H1 (cell line): ENCODE data around the gene APP. TPM values are rescaled to one million over a fixed set of nuclear protein-coding genes. Genes with fewer than 3 reads are reported as not detected.

Experiments
- CTCF ChIA-PET: fragments of 300-600 bp; sonication (Branson Sonifier 250); formaldehyde crosslinking; loops from one replicate; lab custom pipeline; 2021; ENCODE audit not compliant: partially characterized antibody; lab: Charles Lee
- POLR2A ChIA-PET: fragments of 300-600 bp; sonication (Branson Sonifier 250); formaldehyde crosslinking; loops from one replicate; lab custom pipeline; 2021; ENCODE audit warnings: inconsistent platforms; ENCODE audit not compliant: partially characterized antibody; lab: Charles Lee
- DNase-seq, 2 experiments: peaks; one replicate each; pipeline versions ENCODE4 v3.0.0 to v3.0.0-alpha.2; 2010 to 2022; ENCODE audit warnings: low spot score in 2 of 2, low read depth in 1 of 2, mixed read lengths in 1 of 2
- FAIRE-seq: peaks from 2 replicates; lab custom pipeline; 2011; peaks lifted over from hg19 to GRCh38; lab: Jason Lieb, UNC
- H2AFZ ChIP-seq: 2 replicates; pipeline ENCODE4 v1.8.1; 2012; ENCODE audit warnings: low read length, inconsistent platforms
- H2AK5ac ChIP-seq: 2 replicates; pipeline ENCODE4 v1.6.1; 2013; ENCODE audit warnings: low read depth, low read length
- H2BK120ac ChIP-seq: replicated peaks from 2 replicates; pipeline ENCODE3; 2013; ENCODE audit warnings: low read depth, low read length, inconsistent platforms
- H2BK12ac ChIP-seq: 2 replicates; pipeline ENCODE4 v1.6.1; 2013; ENCODE audit warnings: low read depth, low read length
- H2BK15ac ChIP-seq: 2 replicates; pipeline ENCODE4 v1.6.1; 2013; ENCODE audit warnings: low read length
- H2BK20ac ChIP-seq: 2 replicates; pipeline ENCODE4 v1.6.1; 2013; ENCODE audit warnings: low read length
- H2BK5ac ChIP-seq: 2 replicates; pipeline ENCODE4 v1.6.1; 2013; ENCODE audit warnings: low read depth, low read length
- H3K14ac ChIP-seq: 2 replicates; pipeline ENCODE4 v1.6.1; 2013; ENCODE audit warnings: inconsistent platforms; ENCODE audit not compliant: insufficient read length
- H3K18ac ChIP-seq: 2 replicates; pipeline ENCODE4 v1.6.1; 2013; ENCODE audit warnings: low read length; ENCODE audit errors: extremely low read depth
- H3K23ac ChIP-seq: 2 replicates; pipeline ENCODE4 v1.6.1; 2013; ENCODE audit warnings: inconsistent platforms; ENCODE audit not compliant: insufficient read length
- H3K23me2 ChIP-seq: 2 replicates; pipeline ENCODE4 v1.6.1; 2013; ENCODE audit warnings: low read depth, low read length
- H3K27ac ChIP-seq: 2 replicates; pipeline ENCODE4 v1.6.1; 2011; ENCODE audit warnings: low read depth, low read length, inconsistent platforms
- H3K27me3 ChIP-seq, 4 experiments: replicated peaks in 1 of 4; 1 replicate in 1 of 4; 2 replicates in 3 of 4; pipeline versions ENCODE4 v1.6.1 to v1.8.1; 2011 to 2013; ENCODE audit warnings: low read length in 3 of 4, mild to moderate bottlenecking in 3 of 4, inconsistent platforms in 2 of 4, mixed read lengths in 2 of 4, moderate library complexity in 1 of 4; ENCODE audit not compliant: control insufficient read depth in 3 of 4, insufficient read depth in 3 of 4; ENCODE audit errors: extremely low read depth in 1 of 4
- H3K36me3 ChIP-seq, 4 experiments: 2 replicates each; pipeline versions ENCODE4 v1.6.1 to v1.8.1; 2011 to 2013; ENCODE audit warnings: mild to moderate bottlenecking in 4 of 4, low read length in 3 of 4, moderate library complexity in 2 of 4, control low read depth in 1 of 4, inconsistent platforms in 1 of 4; ENCODE audit not compliant: insufficient read depth in 4 of 4, control insufficient read depth in 2 of 4
- H3K4ac ChIP-seq: replicated peaks from 2 replicates; pipeline ENCODE3; 2013; ENCODE audit warnings: low read length, low read depth, mixed read lengths, inconsistent platforms; ENCODE audit not compliant: insufficient read length
- H3K4me1 ChIP-seq, 4 experiments: replicated peaks in 1 of 4; 1 replicate in 1 of 4; 2 replicates in 3 of 4; pipeline versions ENCODE4 v1.6.1 to v1.8.1; 2011 to 2013; ENCODE audit warnings: low read length in 3 of 4, inconsistent platforms in 2 of 4, mixed read lengths in 1 of 4; ENCODE audit not compliant: insufficient read depth in 4 of 4, control insufficient read depth in 3 of 4
- H3K4me2 ChIP-seq, 2 experiments: 2 replicates each; pipeline versions ENCODE4 v1.6.1 to v1.8.1; 2011 to 2013; ENCODE audit warnings: low read depth in 2 of 2, low read length in 2 of 2, control low read depth in 1 of 2, inconsistent platforms in 1 of 2, mild to moderate bottlenecking in 1 of 2; ENCODE audit not compliant: insufficient read depth in 1 of 2
- H3K4me3 ChIP-seq, 4 experiments: fragments of 200-600, 300-600 bp in 1 of 4; sonication (generic), shearing (Covaris generic), sonication (Bioruptor Twin) in 1 of 4; 2 replicates each; pipeline versions ENCODE4 v1.5.1 to v1.8.1; 2011 to 2016; ENCODE audit warnings: low read length in 4 of 4, low read depth in 3 of 4, control low read depth in 2 of 4, inconsistent platforms in 2 of 4, mild to moderate bottlenecking in 2 of 4, mixed read lengths in 1 of 4, moderate library complexity in 1 of 4; ENCODE audit not compliant: insufficient read depth in 2 of 4; ENCODE audit errors: extremely low read depth in 1 of 4
- H3K56ac ChIP-seq: replicated peaks from 2 replicates; pipeline ENCODE3; 2013; ENCODE audit warnings: low read depth, mild to moderate bottlenecking, mixed read lengths, low read length, inconsistent platforms; ENCODE audit not compliant: insufficient read length
- H3K79me1 ChIP-seq: 2 replicates; pipeline ENCODE4 v1.6.1; 2013; ENCODE audit warnings: low read depth, low read length, control low read depth
- H3K79me2 ChIP-seq, 2 experiments: 2 replicates each; pipeline versions ENCODE4 v1.6.1 to v1.8.1; 2012 to 2013; ENCODE audit warnings: low read length in 2 of 2, mild to moderate bottlenecking in 2 of 2, inconsistent platforms in 1 of 2; ENCODE audit not compliant: insufficient read depth in 2 of 2, control insufficient read depth in 1 of 2
- H3K9ac ChIP-seq, 4 experiments: replicated peaks in 1 of 4; 1 replicate in 1 of 4; 2 replicates in 3 of 4; pipeline versions ENCODE4 v1.6.1 to v1.8.1; 2011 to 2013; ENCODE audit warnings: low read depth in 3 of 4, low read length in 3 of 4, control low read depth in 2 of 4, mild to moderate bottlenecking in 2 of 4, moderate library complexity in 2 of 4, inconsistent platforms in 1 of 4; ENCODE audit errors: extremely low read depth in 1 of 4
- H3K9me3 ChIP-seq, 2 experiments: 2 replicates each; pipeline versions ENCODE4 v1.6.1 to v1.8.1; 2012 to 2013; ENCODE audit warnings: mild to moderate bottlenecking in 2 of 2, moderate library complexity in 2 of 2, control low read depth in 1 of 2, inconsistent platforms in 1 of 2, low read depth in 1 of 2, low read length in 1 of 2, mixed read lengths in 1 of 2; ENCODE audit not compliant: insufficient read depth in 2 of 2
- H4K20me1 ChIP-seq, 2 experiments: replicated peaks in 1 of 2; 2 replicates each; pipeline versions ENCODE3 to v1.8.1; 2011 to 2013; ENCODE audit warnings: inconsistent platforms in 2 of 2, low read length in 2 of 2, mild to moderate bottlenecking in 1 of 2; ENCODE audit not compliant: insufficient read depth in 2 of 2, control insufficient read depth in 1 of 2
- H4K5ac ChIP-seq: 2 replicates; pipeline ENCODE4 v1.6.1; 2013; ENCODE audit warnings: low read length, low read depth, mixed read lengths, inconsistent platforms; ENCODE audit not compliant: insufficient read length
- H4K8ac ChIP-seq: 2 replicates; pipeline ENCODE4 v1.8.0; 2013; ENCODE audit warnings: mild to moderate bottlenecking, moderate library complexity, low read length, inconsistent platforms; ENCODE audit not compliant: insufficient read depth; ENCODE audit errors: extremely low read depth
- H4K91ac ChIP-seq: replicated peaks from 2 replicates; pipeline ENCODE3; 2013; ENCODE audit warnings: low read length, mixed read lengths, inconsistent platforms; ENCODE audit not compliant: insufficient read length
- GABPA ChIP-seq: IDR thresholded peaks from 2 replicates; pipeline ENCODE4 v1.6.1; 2011; ENCODE audit warnings: mild to moderate bottlenecking, low read length, moderate library complexity, borderline replicate concordance; ENCODE audit not compliant: insufficient read depth
- JUN ChIP-seq: IDR thresholded peaks from 2 replicates; pipeline ENCODE4 v1.6.1; 2011; ENCODE audit warnings: low read depth, mild to moderate bottlenecking, improper control_type of control experiment, low read length
- WGBS, 2 experiments: shearing (Covaris generic) in 1 of 2; methylation state at CpG; one replicate each; pipeline versions ENCODE4 v1.1.6 to v1.1.7; 2013 to 2015; ENCODE audit warnings: low lambda C conversion rate in 2 of 2, mixed read lengths in 2 of 2, inconsistent platforms in 1 of 2, low coverage in 1 of 2, missing lambda C conversion rate in 1 of 2; ENCODE audit not compliant: insufficient replicate concordance in 2 of 2, insufficient coverage in 1 of 2, insufficient read length in 1 of 2; ENCODE audit errors: extremely low coverage in 1 of 2, missing lambda C conversion rate in 1 of 2; 5-methylcytosine and 5-hydroxymethylcytosine counted together
- polyA plus RNA-seq, 7 experiments: library from polyadenylated mRNA; depleted of rRNA in 3 of 7; stranded (reverse) in 5 of 7; unstranded in 2 of 7; fragments of >200 nt in 5 of 7; fragments of 200-250 nt in 2 of 7; gene quantifications; 1 replicate in 5 of 7; 2 replicates in 1 of 7; 4 replicates in 1 of 7; pipeline versions ENCODE4 v1.2.1 to v1.2.3, GENCODE V29; 2011 to 2013; ENCODE audit warnings: missing spikeins in 2 of 7, mixed read lengths in 2 of 7
- total RNA-seq: library from RNA; stranded (reverse); fragmentation: NEBNext Ultra II Directional; extraction: Animal tissue kit (Norgen Biotek cat#: 25700); gene quantifications from 2 replicates; pipeline ENCODE4 v1.2.1, GENCODE V29; 2021

The APP gene
- total and polyA plus RNA-seq, 2 of the 8 experiments (the other 6 are each of a cell fraction or from before 2014, with no cell fraction given): 375 to 551 TPM

- Histone ChIP-seq H3K27me3 (no peaks in the 10 kb centered on the region), H3K9ac (no peak overlapping the region), H3K9me3 (no peaks in the 10 kb centered on the region), H3K4me3 (no peak overlapping the region), H2BK12ac (no peak overlapping the region), H3K79me1 (peaks cover 10% of the 10 kb centered on the region; the same call in 1 of the 2 replicates), H3K4me2 (no peak overlapping the region), H4K5ac (no peak overlapping the region), H2BK20ac (no peak overlapping the region), H3K23me2 (no peaks in the 10 kb centered on the region), H4K20me1 (peaks cover 11 to 14% of the 10 kb centered on the region in 2 experiments), H3K36me3 (no peaks in the 10 kb centered on the region), H3K4ac (no peak overlapping the region), H2AFZ (no peak overlapping the region), H2AK5ac (no peak overlapping the region), H3K14ac (no peak overlapping the region), H3K18ac (no peak overlapping the region), H2BK15ac (no peak overlapping the region), H2BK120ac (no peak overlapping the region), H3K4me1 (peaks cover 0 to 13% (median under 1%) of the 10 kb centered on the region in 4 experiments; a peak in 3 of 7 replicates), H4K91ac (no peak overlapping the region), H2BK5ac (no peak overlapping the region), H3K56ac (no peak overlapping the region), H3K27ac (no peak overlapping the region), H4K8ac (no peak overlapping the region), H3K23ac (no peak overlapping the region), H3K79me2 (peaks cover 30 to 98% of the 10 kb centered on the region in 2 experiments)
- TF ChIP-seq GABPA (no peak), JUN (no peak)
- CTCF ChIA-PET: interaction anchor here (1.0 to 1.4 kb wide), 2 partner anchors 23 to 35 kb away, joined by 3 read pairs; partner anchors contain the start of gene APP
- FAIRE-seq: peak; percentile 19
- WGBS, 2 experiments: 92% methylated on average over 7 of the region's 7 CpGs; no CpG with 5 or more reads in 1 of the 2 experiments
- no peak for DNase-seq
- POLR2A ChIA-PET: interaction anchor here (0.6 kb wide), 1 partner anchor 13 kb away, joined by 3 read pairs; no protein-coding TSS in a partner anchor
Observed at GRCh38 chr21:26135520-26135919, 35.0 kb downstream of the APP start.
